Fibroblast of the aortic adventitia (primary cell): ENCODE measurements around the gene OR11G2. TPM values are rescaled to one million over a fixed set of nuclear protein-coding genes. Genes with fewer than 3 reads are reported as not detected.
"Not testable (repeated sequence)": the region's sequence is repeated elsewhere in the genome, so short reads cannot be mapped to it uniquely, and the experiment has no call there.

Experiments used
- DNase-seq: peaks from one replicate; pipeline ENCODE4 v3.0.0-alpha.2; 2010; ENCODE audit warnings: low read depth
- H3K4me3 ChIP-seq: 2 replicates; pipeline ENCODE4 v1.5.1; 2011; ENCODE audit warnings: low read depth, mild to moderate bottlenecking, control low read depth, low read length, moderate library complexity
- CTCF ChIP-seq: IDR thresholded peaks from 2 replicates; pipeline ENCODE4 v1.5.1; 2011; ENCODE audit warnings: mild to moderate bottlenecking, low read length, control low read depth, inconsistent platforms; ENCODE audit not compliant: insufficient read depth
- total RNA-seq: library from RNA; depleted of rRNA; stranded (reverse); fragments of >200 nt; gene quantifications from 2 replicates; pipeline ENCODE4 v1.2.3, GENCODE V29; 2012; ENCODE audit warnings: low replicate concordance

Gene OR11G2
- total RNA-seq, 1 donor = not detected

GRCh38 chr14:20195911-20196310, 5.2 kb downstream of the OR11G2 start:
- TF ChIP-seq CTCF = no peak
- DNase-seq = no peak

GRCh38 chr14:20197459-20197858, 6.8 kb downstream of the OR11G2 start:
- no peak for DNase-seq
- no peak overlapping the region for H3K4me3 ChIP-seq
- TF ChIP-seq CTCF = no peak

More at GRCh38 chr14:20195911-20196310, 5.2 kb downstream of the OR11G2 start:
- H3K4me3 ChIP-seq = no peak overlapping the region

- no peak for DNase-seq
- no peak for TF ChIP-seq CTCF
- no peak overlapping the region for H3K4me3 ChIP-seq
Measured at GRCh38 chr14:20198991-20199390, 8.3 kb downstream of the OR11G2 start.

GRCh38 chr14:20204721-20205120, 14.0 kb downstream of the OR11G2 start:
- no peak overlapping the region for H3K4me3 ChIP-seq
- DNase-seq = no peak
- no peak for TF ChIP-seq CTCF

GRCh38 chr14:20209595-20209994, 18.9 kb downstream of the OR11G2 start:
- no peak for TF ChIP-seq CTCF
- H3K4me3 ChIP-seq = no peak overlapping the region
- no peak for DNase-seq

GRCh38 chr14:20212406-20212805, 21.7 kb downstream of the OR11G2 start:
- not testable (repeated sequence) for DNase-seq, H3K4me3 ChIP-seq

GRCh38 chr14:20215196-20215595, 24.5 kb downstream of the OR11G2 start:
- no peak overlapping the region for H3K4me3 ChIP-seq
- TF ChIP-seq CTCF = no peak
- peak; percentile 38 for DNase-seq
